Suppressor macrophage (primary cell): ENCODE results near the gene OR2T4.

Experiments used
- DNase-seq, 4 experiments: peaks; one replicate each; pipeline ENCODE4 v3.0.0-alpha.2; 2020 to 2022
- total RNA-seq, 17 experiments: gene quantifications; one replicate each; lab custom pipeline; 2026; ENCODE audit warnings: mixed read lengths in 6 of 17, inconsistent platforms in 3 of 17; lab: John Stamatoyannopoulos, UW

Gene OR2T4, protein sequence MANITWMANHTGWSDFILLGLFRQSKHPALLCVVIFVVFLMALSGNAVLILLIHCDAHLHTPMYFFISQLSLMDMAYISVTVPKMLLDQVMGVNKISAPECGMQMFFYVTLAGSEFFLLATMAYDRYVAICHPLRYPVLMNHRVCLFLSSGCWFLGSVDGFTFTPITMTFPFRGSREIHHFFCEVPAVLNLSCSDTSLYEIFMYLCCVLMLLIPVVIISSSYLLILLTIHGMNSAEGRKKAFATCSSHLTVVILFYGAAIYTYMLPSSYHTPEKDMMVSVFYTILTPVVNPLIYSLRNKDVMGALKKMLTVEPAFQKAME
- total RNA-seq = 0 to 0.77 (median 0) reads per million in 17 experiments

DNA sequence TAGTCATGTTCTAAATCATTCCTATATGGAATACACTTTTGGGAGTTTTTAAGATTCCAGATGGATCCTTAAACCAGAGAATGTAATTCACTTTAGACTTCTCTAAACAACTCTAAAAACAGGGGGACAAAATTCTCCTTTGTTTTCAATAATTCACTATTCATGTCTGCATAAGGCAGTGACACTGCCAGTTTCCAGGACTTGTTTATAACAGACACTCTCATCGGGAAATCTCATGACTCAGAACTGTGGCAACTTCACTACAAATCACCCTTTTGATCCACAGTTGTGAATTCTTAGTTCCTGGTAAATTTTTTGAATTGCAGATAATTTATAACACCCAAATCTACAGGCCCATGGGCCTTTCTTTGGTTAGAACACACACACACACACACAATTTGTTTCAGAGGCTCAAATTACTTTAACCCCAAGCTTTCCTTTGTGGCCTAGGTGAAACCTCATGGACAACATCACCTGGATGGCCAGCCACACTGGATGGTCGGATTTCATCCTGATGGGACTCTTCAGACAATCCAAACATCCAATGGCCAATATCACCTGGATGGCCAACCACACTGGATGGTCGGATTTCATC is at the start of gene OR2T4:
Gene OR2T4 (plus strand): TSS at position 545 of the 595 bp plus-strand sequence. CDS start 0 bp downstream, at position 545.
- peak in 1 of 4 experiments; percentile 3 for DNase-seq

DNA sequence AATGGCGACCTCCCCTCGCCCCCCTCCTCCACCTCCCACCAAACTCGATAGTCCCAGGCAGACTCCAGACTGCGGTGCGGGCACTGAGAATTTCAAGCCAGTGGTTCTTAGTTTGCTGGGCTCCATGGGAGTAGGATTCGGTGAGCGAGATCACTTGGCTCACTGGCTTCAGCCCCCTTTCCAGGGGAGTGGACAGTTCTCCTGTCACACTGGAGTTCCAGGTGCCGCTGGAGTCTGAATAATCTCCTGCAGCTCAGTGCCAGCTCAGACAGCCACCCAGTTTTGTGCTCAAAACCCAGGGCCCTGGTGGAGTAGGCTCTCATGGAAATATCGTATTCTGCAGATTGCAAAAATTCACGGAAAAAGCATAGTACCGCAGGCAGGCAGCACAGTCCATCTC is 44.7 kb upstream of the OR2T4 start:
- DNase-seq = no peak

DNA sequence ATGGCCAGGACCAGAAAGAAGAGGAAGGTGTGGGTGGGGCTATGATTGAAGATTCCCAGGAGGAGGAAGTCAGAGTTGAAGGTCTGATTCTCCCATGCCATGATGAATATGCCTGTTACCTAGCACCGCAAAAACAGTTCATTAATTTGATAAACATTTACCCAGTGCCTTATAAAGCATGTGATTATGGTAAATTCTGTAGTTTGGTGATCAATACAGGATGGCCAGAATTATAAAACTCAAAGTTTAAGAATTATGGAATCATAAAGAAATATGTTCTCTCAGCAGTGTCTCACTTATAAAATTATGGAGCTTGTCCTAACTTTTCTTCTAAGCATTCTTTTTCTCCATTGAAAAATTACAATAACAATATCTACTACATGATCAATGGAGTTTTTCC is 37.0 kb upstream of the OR2T4 start, which contains the start of gene OR2M7:
Gene OR2M7 (minus strand): TSS at position 101 of the 400 bp plus-strand sequence. CDS start 0 bp downstream, at position 101.
- DNase-seq = no peak

- no peak for DNase-seq
These were observed 18.0 kb upstream of the OR2T4 start for GRCh38 chr1:248343451-248343850.

DNA sequence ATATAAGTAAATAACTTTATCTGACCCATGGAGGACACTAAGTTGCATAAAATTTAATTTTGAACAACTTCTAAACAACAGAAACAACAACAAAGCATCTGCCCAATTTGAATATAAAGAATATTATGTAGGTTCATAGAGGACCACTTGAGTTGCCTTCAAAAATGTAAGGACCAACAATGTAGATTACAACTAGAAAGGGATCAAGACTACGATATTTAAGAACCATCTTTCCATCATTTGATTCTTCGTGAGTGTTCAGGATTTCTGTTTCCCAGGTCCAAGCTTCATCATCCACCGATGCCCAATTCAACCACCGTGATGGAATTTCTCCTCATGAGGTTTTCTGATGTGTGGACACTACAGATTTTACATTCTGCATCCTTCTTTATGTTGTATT is 13.0 kb upstream of the OR2T4 start, which contains the start of gene OR14C36:
Gene OR14C36 (plus strand): TSS at position 301 of the 400 bp plus-strand sequence. CDS start 0 bp downstream, at position 301.
- DNase-seq = no peak

DNA sequence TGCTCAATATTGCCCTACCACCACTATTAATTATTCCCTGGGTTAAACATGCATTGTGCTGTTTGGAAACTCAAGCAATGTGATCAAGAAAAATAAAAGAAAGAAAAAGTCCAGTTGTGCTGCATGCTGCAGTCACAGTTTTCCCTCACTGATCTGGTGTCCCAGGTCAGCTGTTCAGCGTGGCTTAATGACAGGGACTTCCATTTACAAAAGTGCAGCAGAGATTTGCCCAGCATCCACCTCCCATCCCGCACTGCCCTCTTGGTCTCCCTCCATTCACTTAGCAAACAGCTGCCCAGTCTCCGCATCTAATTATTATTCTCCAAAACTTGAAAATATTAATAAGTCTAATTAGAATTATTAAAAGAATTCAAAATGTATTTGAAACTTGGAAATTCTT is 2.0 kb upstream of the OR2T4 start:
- no peak for DNase-seq

DNA sequence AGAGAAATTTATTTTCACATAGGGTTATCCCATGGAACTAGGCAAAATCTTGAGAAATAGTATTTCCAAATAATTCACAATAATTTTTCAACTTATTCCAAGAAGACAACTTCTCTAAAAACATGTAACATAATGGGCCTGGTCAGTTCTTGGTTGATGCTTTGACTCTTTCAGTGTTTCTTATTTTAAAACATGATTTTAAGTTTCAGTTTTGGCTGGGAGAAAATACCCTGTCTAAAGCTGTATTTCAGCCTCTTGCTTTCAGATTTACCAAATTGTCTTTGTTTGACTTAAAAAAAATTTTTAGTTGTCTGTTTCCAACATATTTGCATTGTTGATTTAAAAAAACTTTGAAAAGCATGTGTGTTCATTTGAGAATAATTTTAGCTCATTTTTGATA is 5.1 kb downstream of the OR2T4 start:
- DNase-seq = no peak

DNA sequence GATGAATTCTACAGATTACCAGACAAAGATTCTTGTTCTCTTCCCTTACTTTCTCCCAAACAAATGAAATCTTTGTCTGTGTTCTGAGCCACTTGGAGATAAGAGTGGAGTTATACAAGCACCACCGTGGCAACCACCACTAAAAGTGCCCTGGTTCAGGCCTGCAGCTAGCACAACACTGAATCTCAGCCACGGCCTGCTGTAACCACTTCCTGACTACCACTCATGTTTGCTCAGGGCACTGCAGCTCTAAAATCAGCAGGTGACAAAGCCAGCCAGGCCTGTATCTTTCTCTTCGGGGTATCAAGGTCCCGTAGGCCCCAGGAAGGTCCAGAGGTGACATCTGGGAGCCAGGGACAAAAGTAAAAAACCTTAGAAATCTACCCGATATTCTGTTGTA is 10.9 kb downstream of the OR2T4 start:
- no peak for DNase-seq

DNA sequence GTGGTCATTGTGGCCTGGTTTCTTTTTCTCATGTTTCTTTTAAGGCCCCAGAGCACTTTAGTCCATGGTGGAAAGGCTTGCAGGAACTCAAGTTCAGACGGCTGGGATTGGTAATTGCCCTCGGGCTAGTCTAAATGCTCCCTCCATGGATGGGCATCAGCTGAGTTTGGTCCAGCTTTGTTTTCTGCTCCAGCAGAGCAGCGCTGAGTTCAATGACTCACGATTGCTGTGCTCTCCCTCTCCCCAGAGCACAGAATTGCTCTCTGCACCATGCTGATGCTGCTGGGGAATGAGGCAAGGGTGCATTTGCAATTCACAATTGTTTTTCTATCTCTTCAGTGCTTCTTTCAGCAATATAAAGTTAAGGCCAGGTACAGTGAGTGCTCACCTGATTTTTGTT is 12.3 kb downstream of the OR2T4 start:
- no peak for DNase-seq

- no peak for DNase-seq
These were observed 14.0 kb downstream of the OR2T4 start, which contains the start of gene OR2T6 for GRCh38 chr1:248375446-248375845. TSS of gene OR2T6 (plus strand) at chr1:248375746. CDS start at chr1:248387609, 11,863 bp downstream.

- DNase-seq = no peak
These were observed 15.5 kb downstream of the OR2T4 start for GRCh38 chr1:248376916-248377315.

- DNase-seq = no peak
These were observed 19.4 kb downstream of the OR2T4 start for GRCh38 chr1:248380854-248381253.

DNA sequence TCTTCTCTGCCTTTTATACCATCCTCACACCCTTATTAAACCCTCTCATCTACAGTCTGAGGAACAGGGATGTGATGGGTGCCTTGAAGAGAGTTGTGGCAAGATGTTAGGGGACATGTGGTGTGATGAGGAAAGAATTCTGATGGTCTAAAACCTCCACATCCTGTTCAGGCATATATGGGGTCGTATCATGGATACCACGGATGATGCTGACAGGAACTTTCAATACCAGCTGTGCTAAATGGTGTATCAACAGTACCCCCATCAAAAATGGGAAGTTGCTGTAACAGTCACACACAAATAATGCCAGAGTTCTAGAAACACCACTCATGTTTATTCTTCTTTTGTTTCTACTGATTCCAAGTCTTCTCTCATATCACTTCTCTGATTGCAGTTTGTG is 27.0 kb downstream of the OR2T4 start:
- DNase-seq = no peak

GRCh38 chr1:248393050-248393449 is 31.6 kb downstream of the OR2T4 start:
- no peak for DNase-seq

GRCh38 chr1:248402748-248403147 is 41.3 kb downstream of the OR2T4 start, which contains the start of gene OR2T1:
TSS of gene OR2T1 (plus strand) at chr1:248403048. CDS start at chr1:248406148, 3,100 bp downstream.
- DNase-seq = no peak

DNA sequence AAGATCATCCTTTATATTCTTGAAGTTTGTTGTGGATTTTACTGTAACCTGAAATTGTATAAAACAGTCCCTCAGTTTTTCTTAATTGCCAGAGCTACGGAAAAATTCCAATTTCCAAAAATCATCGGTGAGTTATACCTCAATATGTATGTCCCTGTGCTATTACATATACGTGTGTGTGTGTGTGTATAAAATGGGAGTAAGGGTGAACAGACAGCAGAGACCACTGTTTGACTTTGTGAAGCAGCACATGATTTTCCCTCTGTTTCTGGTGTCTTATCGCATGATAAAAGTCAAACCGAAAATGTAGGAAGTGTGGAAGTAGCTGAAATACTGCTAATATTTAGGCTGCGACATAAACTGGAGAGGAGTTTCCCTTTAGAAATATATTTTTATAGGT is 42.6 kb downstream of the OR2T4 start:
- DNase-seq = peak in 1 of 4 experiments; percentile 3

DNA sequence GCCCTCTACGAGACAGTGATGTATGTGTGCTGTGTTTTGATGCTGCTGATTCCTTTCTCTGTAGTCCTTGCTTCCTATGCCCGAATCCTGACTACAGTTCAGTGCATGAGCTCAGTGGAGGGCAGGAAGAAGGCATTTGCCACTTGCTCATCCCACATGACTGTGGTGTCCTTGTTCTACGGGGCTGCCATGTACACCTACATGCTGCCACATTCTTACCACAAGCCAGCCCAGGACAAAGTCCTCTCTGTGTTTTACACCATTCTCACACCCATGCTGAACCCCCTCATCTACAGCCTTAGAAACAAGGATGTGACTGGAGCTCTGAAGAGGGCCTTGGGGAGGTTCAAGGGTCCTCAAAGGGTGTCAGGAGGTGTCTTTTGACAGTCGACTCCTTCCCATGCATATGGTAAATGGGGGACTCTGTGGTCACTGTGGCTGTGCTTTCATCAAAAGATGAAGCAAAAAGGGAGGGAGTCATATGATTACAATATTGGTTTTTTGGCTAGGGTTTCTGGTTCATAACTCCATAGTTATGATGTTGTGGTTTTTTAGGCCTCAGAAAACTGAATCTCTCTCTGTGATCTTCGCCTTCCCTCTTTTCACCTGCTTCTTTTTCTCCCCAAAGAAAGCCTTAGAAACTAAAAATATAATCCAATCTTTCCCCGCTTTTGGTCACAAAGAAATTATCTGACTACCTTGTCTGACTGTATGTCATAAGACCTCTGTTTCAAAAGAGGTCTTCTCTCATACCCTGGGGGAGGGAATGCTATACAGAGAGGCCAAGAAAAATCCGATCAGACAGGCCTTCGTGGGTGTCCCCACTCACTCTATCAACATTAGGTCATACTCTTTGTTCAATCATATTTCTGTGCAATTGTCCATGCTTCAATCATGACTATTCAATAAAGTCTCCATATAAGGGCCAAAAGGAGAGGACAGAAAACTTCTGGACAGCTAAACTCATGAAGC is 45.5 kb downstream of the OR2T4 start:
- no peak for DNase-seq
